Tongue (tissue), 2 donors: ENCODE results near the gene BMP7. TPM values are rescaled to one million over a fixed set of nuclear protein-coding genes. Genes with fewer than 3 reads are reported as not detected.

Experiments used
- DNase-seq: peaks from one replicate; pipeline ENCODE4 v3.0.0-alpha.2; 2015
- total RNA-seq: library from RNA; depleted of rRNA; stranded (reverse); fragments of >200 nt; gene quantifications from one replicate; pipeline ENCODE4 v1.2.3, GENCODE V29; 2014

Gene BMP7
- total RNA-seq, 1 donor from 2014 or later = 16.0 TPM

- no peak for DNase-seq
Measured at GRCh38 chr20:57190536-57191264, 75.7 kb downstream of the BMP7 start.

DNA sequence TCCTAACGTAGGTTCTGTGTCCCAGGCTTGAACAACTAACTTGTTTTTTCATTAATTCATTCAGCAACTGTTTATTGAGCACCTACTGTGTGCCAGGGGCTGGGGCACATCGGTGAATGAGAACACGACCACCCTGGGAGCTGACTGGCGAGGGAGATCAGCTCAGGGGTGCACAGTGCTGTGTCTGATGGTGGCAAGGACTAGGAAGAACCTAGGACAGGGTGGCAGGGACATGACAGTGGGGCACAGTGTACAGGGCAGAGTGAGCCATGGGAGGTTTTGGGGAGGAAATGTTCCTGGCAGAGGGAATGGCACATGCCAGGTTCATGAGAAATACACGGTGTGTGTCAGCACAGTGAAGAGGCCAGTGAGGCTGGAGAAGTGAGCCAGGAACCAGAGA lies 76.7 kb downstream of the BMP7 start:
- no peak for DNase-seq

DNA sequence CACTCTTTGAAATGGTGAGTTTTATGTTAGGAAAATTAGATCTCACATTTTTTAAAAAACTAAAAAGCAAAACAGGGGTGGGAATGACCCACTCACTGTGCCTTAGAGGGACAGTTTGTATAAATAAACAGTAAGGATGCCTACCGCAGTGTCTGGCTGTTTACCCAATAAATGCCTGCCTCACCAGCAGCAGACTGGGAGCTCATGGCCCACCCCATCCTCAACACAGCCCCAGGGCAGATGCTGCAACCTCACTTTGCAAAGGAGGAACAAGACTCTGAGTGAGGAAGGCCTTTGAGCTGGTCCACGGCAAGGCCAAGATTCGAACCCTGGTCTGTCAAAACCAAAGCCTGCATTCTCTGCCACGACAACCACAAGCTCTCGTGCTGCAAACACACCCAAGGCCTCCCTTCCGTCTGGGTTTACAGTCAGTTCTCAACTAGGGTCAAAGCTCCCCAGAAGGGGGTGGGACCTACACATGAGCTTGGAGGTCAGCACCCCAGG lies 77.8 kb downstream of the BMP7 start:
- DNase-seq = no peak

DNA sequence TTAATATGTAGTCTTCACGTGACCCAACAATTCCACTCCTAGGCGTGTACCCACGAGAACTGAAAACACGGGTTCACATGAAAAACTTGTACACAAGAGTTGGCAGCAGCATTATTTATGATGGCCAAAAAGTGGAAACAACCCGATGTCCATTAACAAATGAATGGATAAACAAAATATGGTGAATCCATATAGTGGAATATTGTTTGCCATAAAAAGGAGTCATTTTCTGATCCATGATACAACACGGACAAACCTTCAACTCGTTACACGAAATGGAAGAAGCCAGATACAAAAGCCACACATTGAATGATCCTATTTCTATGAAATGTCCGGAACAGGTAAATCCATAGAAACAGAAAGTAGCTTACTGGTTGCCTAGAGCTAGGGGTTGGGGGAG lies 78.4 kb downstream of the BMP7 start:
- DNase-seq = no peak

DNA sequence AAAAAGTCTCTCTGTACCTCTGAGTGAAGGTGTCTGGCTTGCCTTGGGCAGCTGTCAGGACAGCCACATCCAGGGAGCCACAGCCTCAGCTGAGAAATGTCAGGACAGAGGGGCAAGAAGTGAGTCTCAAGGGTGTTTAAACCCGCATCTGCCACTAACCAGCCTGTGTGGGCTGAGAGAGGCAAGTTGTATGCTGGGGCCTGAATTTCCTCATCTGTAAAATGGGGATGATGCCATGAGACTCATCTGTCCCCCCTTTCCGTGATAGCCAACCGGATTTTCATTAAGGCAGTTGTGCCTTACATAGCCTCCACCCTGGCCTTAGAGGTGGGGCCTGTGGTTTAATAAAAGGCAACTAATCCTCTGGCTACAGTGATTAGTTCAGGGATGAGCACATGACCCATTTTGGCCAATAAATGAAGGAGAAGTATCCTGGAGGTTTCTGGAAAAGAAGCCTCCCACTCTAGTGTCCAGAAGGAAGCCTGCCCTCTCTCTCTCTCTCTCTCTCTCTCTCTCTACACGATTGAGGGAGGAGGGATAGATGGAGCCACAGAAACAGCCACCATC lies 79.3 kb downstream of the BMP7 start:
- no peak for DNase-seq

DNA sequence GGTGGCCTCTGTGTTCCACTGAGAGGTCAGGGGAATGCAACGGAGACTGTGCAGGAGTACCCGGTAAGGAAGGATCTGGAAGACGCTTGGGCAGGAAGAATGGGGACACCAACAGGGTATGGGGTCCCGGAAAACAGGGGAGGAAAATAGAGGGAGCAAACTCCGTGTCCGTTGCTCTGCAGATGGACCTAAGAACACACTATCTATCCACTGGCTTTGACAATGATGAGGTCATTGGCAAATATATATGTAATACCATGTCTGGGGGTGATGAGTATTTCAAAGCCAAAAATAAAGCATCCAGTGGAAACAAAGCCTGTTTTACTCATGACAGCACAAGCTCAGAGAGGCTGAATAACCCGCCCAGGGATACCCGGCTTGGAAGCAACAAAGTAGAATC lies 80.2 kb downstream of the BMP7 start:
- DNase-seq = no peak

- DNase-seq = no peak
Measured at GRCh38 chr20:57185188-57185743, 81.2 kb downstream of the BMP7 start.

DNA sequence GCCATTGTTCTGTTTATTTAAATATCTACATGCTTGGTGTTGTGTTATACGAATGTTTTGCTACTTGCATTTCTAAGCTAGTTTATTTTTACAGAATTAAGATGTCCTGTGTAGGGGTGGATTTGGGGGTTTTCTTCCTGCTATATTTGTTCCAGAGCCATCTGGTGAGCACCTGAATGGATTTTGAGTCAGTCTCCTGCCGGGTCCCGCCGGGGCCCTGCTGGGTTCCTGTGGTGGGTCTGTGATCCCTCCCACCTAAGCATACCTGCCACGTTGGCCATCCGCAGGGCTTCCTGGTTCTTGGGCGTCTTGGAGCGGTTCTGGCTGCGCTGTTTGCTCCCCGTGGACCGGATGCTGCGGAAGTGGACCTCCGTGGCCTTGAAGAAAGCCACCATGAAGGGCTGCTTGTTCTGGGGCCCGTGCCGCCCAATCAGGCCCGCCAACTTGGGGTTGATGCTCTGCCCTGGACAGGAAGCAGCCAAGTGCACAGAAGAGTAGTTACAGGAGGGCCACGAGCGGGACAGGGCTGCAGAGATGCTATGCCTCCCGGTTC lies 82.9 kb downstream of the BMP7 start:
- DNase-seq = no peak

- no peak for DNase-seq
Measured at GRCh38 chr20:57181639-57182038, 84.8 kb downstream of the BMP7 start.

- DNase-seq = no peak
Measured at GRCh38 chr20:57180954-57181353, 85.5 kb downstream of the BMP7 start.

GRCh38 chr20:57180387-57180786 lies 86.1 kb downstream of the BMP7 start:
- no peak for DNase-seq

GRCh38 chr20:57179265-57179664 lies 87.2 kb downstream of the BMP7 start:
- no peak for DNase-seq

- DNase-seq = no peak
Measured at GRCh38 chr20:57178582-57179111, 87.8 kb downstream of the BMP7 start.

DNA sequence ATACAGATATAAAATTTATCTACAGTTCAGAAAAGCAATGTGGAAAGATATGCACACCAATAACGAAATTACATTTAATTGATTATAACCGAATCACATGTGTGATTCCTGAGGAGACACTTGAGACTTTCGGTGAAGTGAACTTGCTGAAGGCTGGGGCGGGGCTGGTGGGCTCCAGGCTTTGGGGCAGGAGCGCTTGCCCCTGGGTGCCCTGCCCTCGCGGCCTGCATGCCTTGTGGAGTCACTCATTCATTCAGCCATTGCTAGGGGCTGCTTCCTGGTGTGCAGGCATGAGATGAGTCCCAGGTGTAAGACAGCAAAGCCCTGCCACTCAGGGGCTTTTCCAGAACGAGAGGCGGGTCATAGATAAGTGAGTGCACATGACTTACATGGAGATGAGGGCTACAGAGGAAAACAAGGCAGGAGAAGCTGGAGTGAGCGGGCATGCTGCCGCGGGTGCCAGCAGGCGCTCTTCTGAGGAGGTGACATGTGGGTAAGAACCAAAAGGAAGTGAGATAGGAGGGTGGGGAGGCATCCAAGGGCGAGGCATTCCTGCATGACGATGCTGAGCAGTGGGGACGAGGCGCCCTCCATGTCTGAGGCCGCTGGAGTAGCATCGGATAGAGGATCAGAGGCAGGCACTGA lies 88.7 kb downstream of the BMP7 start:
- DNase-seq = no peak

DNA sequence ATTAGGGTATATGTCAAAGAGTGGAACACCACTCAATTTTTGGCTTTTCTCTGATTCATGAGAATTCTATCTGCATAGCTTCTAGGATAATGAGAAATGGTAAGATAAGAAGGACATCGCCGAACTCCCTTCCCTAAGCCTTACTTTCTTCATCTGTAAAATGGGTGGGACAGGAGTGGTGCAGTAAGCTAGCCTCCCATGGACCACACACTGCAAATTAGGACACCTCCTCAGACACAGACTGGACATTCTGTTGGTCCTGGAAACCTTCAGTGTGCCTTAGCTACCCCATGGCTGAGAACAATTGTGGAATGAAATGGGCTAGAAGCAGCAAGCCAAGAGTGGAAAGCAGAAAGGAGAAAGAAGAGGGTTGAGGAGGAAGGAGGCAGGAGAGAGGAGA lies 89.6 kb downstream of the BMP7 start:
- DNase-seq = no peak

DNA sequence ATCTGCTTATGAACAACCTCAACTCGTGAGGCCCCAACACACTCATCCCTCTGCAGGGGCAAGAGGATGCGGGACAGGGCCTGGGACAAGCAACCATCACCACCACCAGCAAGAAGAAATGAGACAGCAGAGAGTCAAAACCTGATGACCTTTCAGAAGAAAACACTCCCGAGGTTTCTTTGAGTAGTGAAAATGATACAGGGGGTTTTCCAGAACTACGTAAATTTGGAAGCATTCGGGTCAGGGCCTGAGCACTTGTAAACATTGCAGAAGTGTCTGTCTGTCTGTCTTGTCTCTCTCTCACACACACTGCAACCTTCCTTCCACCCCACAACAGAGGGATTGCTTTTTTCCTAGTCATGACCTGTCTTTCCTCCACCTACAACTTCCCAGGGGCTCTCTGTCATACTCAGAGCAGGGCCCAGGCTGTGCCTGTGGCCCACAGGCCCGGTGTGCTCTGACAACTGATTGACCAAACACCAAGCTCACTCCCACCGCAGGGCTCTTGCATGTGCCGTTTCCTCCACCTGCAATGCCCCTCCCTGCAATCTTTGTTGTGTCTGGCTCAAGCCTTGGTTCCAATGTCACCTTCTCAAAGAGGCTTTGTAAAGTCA lies 90.9 kb downstream of the BMP7 start:
- no peak for DNase-seq

DNA sequence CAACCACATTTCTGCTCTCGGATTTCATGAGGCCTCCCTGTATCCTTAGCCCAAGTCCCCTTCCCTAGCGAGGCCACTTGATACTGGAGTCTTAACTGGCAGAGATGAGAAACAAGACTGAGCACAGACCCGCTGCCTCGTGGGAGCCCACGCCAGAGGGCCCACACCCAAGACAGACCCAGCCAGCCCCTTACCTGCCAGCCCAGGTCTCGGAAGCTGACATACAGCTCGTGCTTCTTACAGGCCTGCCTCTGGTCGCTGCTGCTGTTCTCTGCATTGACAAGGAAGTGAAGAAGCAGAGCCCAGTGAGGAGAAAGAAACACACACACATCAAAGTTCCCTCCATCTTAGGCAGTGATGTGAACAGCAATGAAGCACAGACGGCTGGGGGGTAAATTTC lies 91.7 kb downstream of the BMP7 start:
- no peak for DNase-seq

GRCh38 chr20:57173986-57174385 lies 92.5 kb downstream of the BMP7 start:
- no peak for DNase-seq

DNA sequence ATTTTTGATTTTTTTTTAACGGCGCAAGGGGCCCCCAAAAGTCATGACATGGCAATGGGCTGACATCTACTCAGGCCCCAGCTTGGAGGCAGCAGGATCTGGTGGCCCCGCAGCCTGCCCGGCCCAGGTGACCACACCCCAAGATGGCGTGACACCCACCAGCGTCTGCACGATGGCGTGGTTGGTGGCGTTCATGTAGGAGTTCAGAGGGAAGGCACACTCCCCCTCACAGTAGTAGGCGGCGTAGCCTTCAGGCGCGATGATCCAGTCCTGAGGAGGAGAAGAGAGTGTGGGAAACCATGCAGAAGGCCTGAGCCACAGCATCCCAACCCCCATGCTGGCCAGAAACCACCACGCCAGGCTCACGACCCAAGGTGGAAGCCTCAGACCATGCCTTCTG lies 93.4 kb downstream of the BMP7 start:
- no peak for DNase-seq

- no peak for DNase-seq
Measured at GRCh38 chr20:57170343-57170742, 96.1 kb downstream of the BMP7 start.

GRCh38 chr20:57169162-57169561 lies 97.3 kb downstream of the BMP7 start:
- no peak for DNase-seq

DNA sequence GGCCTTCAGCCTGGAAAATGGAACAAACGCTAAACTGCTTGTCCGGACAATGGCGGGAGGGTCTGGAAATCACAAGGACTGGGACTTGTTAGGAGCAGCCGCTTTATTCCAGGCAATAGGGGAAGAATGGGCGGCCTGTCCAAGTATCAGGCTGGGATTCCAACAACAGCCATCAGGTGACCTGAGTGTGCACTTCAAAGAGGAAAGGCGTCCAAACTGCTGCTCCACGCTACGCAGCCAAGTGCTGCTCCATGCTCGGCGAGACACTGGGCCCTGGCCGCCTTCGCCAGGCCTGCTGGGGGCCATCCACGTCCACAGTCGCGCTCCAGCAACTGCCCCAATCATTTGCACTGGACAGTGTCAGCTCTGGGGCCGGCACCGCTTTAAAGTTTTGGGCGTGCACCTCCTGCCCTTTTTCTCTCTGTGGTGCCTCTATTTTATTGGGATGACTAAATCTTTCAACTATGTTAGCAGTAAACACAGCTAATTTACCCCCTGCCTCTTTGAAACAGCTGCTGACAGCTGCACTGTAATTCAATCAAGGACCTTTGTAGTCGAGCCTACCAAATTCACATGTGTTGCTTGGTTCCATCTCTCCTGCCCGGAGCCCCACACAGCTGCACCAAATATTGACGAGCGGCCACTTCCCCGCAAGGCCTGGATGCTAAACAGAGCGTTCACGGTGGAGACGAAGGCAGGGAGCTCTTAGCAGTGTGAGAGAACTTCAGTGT lies 98.3 kb downstream of the BMP7 start:
- peak; percentile 97 for DNase-seq
